GM12873 (cell line): ENCODE measurements around the gene SLC4A3.

Experiments used
- TF ChIP-seq, protein P1 (sequence below): IDR thresholded peaks from 2 replicates; pipeline ENCODE4 v1.5.1; 2012; ENCODE audit warnings: low read depth, mild to moderate bottlenecking, moderate library complexity, low read length, control low read depth; ENCODE audit not compliant: insufficient read depth; ENCODE audit errors: missing control alignments

SLC4A3 gene

DNA sequence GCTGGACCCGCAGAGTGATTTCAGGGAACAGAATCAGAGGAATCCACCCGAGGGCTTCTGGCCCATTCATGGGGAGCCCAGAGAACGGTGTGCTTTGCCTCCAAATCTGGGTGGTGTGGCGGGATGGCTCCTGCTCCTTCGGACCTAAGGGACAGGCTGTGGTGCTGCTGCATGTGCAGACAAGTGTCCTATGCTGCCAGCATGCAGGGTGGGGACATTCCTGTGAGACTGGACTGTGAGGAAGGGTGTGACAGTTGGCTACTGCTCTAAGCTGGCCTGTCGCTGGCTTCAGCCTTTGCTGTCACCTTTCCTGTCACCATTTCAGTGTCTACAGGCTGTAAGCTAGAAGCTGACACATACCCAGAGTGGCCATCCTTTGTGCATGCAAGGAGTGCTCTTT is 2.9 kb upstream of the SLC4A3 start:
- TF ChIP-seq, protein P1, sequence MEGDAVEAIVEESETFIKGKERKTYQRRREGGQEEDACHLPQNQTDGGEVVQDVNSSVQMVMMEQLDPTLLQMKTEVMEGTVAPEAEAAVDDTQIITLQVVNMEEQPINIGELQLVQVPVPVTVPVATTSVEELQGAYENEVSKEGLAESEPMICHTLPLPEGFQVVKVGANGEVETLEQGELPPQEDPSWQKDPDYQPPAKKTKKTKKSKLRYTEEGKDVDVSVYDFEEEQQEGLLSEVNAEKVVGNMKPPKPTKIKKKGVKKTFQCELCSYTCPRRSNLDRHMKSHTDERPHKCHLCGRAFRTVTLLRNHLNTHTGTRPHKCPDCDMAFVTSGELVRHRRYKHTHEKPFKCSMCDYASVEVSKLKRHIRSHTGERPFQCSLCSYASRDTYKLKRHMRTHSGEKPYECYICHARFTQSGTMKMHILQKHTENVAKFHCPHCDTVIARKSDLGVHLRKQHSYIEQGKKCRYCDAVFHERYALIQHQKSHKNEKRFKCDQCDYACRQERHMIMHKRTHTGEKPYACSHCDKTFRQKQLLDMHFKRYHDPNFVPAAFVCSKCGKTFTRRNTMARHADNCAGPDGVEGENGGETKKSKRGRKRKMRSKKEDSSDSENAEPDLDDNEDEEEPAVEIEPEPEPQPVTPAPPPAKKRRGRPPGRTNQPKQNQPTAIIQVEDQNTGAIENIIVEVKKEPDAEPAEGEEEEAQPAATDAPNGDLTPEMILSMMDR = no peak

GRCh38 chr2:219625179-219625578 is 2.3 kb upstream of the SLC4A3 start:
- TF ChIP-seq, protein P1 = no peak

DNA sequence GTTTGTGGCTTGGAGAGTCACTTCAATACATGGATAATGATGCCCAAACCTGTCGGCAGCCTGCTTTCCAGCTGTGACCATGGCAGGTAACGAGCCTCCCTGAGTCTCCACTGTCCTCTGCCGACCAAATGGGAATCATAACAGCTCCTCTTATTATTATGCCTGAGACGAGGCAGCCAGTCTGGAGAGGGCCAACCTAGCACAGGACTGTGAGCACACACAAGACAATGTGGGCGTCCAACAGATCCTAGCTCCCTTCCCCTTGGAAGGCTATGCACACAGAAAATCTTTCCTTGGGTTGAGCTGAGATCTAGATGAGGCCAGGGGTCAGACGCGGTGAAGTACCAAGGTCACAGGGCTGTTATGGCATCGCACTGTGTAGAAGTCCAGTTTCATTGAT is 890 bp upstream of the SLC4A3 start:
- TF ChIP-seq, protein P1 = no peak

GRCh38 chr2:219628235-219628985 is 980 bp downstream of the SLC4A3 start:
- TF ChIP-seq, protein P1 = no peak

- TF ChIP-seq, protein P1 = no peak
Observed at GRCh38 chr2:219628986-219629901, 1.8 kb downstream of the SLC4A3 start.

DNA sequence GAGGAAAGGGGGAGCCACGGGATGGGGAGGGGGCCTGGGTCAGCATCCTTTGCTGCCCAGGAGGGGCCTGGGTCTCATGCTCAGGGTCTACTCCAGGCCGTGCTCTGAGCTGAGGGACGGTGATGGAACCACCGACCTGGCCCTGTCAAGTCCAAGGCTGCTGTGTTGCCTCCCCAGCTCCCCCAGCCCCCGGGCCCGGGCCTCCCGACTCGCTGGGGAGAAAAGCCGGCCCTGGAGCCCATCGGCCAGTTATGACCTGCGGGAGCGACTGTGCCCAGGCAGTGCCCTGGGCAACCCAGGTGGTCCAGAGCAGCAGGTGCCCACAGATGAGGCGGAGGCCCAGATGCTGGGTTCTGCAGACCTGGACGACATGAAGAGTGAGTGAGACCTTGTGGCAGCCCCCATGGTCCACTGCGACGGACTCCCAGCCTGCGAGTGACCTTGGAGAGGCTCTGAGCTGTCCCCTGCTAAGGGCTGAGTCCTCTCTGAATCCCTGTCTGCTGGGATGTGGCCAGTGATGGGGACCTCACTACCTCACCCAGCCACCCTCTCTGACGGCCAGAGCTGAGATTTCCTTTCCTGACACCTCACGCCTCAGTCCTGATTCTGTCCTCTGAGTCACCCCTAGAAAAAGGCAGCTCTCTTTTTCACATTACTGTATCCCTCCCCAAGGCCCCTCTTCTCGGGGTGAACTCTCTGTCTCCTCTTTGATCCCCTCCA is 2.7 kb downstream of the SLC4A3 start:
- TF ChIP-seq, protein P1 = no peak

GRCh38 chr2:219630770-219631405 is 3.5 kb downstream of the SLC4A3 start:
- TF ChIP-seq, protein P1 = no peak
